WERI-Rb-1 (cell line): ENCODE results near the gene BAZ2B.

ENCODE experiments used
- DNase-seq: peaks from one replicate; pipeline ENCODE4 v3.0.0-alpha.2; 2020
- H3K27ac ChIP-seq: fragments of 250-450 bp; sonication (Bioruptor Pico); 2 replicates; pipeline ENCODE4 v1.5.1; 2020; ENCODE audit warnings: mild to moderate bottlenecking, moderate library complexity
- H3K27me3 ChIP-seq: fragments of 250-450 bp; sonication (Bioruptor Pico); 2 replicates; pipeline ENCODE4 v1.5.1; 2021; ENCODE audit warnings: mild to moderate bottlenecking, low read depth, moderate library complexity; ENCODE audit not compliant: insufficient read depth, severe bottlenecking
- H3K36me3 ChIP-seq: fragments of 250-450 bp; sonication (Bioruptor Pico); 2 replicates; pipeline ENCODE4 v1.5.1; 2020; ENCODE audit warnings: mild to moderate bottlenecking, moderate library complexity
- H3K4me3 ChIP-seq: 2 replicates; pipeline ENCODE4 v1.5.1; 2011; ENCODE audit warnings: low read depth, mild to moderate bottlenecking, control low read depth, low read length
- H3K9me3 ChIP-seq: fragments of 250-450 bp; sonication (Bioruptor Pico); 2 replicates; pipeline ENCODE4 v1.5.1; 2021; ENCODE audit warnings: mild to moderate bottlenecking, moderate library complexity; ENCODE audit not compliant: severe bottlenecking
- CTCF ChIP-seq: IDR thresholded peaks from 2 replicates; pipeline ENCODE4 v1.5.1; 2011; ENCODE audit warnings: low read depth, mild to moderate bottlenecking, control low read depth, inconsistent platforms, low read length

Gene BAZ2B

GRCh38 chr2:159559034-159559433, 57.3 kb downstream of the BAZ2B start:
- no peak for DNase-seq
- Histone ChIP-seq H3K9me3 (no peaks in the 10 kb centered on the region), H3K27ac (no peak overlapping the region), H3K36me3 (no peaks in the 10 kb centered on the region), H3K27me3 (no peaks in the 10 kb centered on the region), H3K4me3 (no peak overlapping the region)
- no peak for TF ChIP-seq CTCF

GRCh38 chr2:159558479-159558878, 57.9 kb downstream of the BAZ2B start:
- Histone ChIP-seq H3K9me3 (no peaks in the 10 kb centered on the region), H3K36me3 (no peaks in the 10 kb centered on the region), H3K4me3 (no peak overlapping the region), H3K27ac (no peak overlapping the region), H3K27me3 (no peaks in the 10 kb centered on the region)
- no peak for DNase-seq
- TF ChIP-seq CTCF: no peak

GRCh38 chr2:159557437-159558034, 58.8 kb downstream of the BAZ2B start:
- DNase-seq: peak; percentile 22
- Histone ChIP-seq H3K27ac (no peak overlapping the region), H3K27me3 (no peaks in the 10 kb centered on the region), H3K9me3 (no peaks in the 10 kb centered on the region), H3K4me3 (no peak overlapping the region), H3K36me3 (no peaks in the 10 kb centered on the region)
- TF ChIP-seq CTCF: peak; percentile 62

GRCh38 chr2:159555651-159556392, 60.5 kb downstream of the BAZ2B start:
- Histone ChIP-seq H3K27ac (no peak overlapping the region), H3K9me3 (no peaks in the 10 kb centered on the region), H3K4me3 (no peak overlapping the region), H3K36me3 (no peaks in the 10 kb centered on the region), H3K27me3 (no peaks in the 10 kb centered on the region)
- TF ChIP-seq CTCF: no peak
- DNase-seq: no peak

GRCh38 chr2:159553727-159554126, 62.6 kb downstream of the BAZ2B start:
- H3K36me3 ChIP-seq: no peaks in the 10 kb centered on the region
- TF ChIP-seq CTCF: no peak
- no peak for DNase-seq
- peaks cover 2% of the 10 kb centered on the region for H3K9me3 ChIP-seq
- H3K27me3 ChIP-seq: no peaks in the 10 kb centered on the region
- no peak overlapping the region for H3K27ac ChIP-seq
- H3K4me3 ChIP-seq: no peak overlapping the region
